ENCODE measurements around the gene COL4A2. TPM values are rescaled to one million over a fixed set of nuclear protein-coding genes. Genes with fewer than 3 reads are reported as not detected.

The COL4A2 gene
- total RNA-seq, 2 experiments from 2014 or later: not detected

DNA sequence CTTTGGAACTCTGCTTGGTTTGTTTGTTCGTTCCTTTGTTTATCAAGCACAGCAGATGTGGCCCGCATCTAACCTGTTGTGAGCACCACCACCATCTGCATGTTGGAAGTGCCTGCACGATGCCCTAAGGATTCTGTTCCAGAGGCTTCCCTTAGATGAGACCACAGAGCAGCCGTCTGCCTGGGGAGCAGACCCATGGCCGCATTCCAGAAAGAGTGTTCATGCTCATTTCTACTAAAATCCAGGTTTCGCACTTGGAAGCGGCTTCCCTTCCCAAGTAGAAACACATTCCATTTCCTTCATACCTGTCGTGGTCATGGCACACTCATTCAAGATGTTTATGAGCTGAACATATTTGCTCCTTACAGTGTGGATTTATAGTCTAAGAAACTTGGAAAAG lies 27.2 kb downstream of the COL4A2 start:
- CTCF ChIA-PET: no interaction called here
- H3K36me3 Mint-ChIP-seq (ENCODE audit: low read depth): no peaks in the 10 kb centered on the region

DNA sequence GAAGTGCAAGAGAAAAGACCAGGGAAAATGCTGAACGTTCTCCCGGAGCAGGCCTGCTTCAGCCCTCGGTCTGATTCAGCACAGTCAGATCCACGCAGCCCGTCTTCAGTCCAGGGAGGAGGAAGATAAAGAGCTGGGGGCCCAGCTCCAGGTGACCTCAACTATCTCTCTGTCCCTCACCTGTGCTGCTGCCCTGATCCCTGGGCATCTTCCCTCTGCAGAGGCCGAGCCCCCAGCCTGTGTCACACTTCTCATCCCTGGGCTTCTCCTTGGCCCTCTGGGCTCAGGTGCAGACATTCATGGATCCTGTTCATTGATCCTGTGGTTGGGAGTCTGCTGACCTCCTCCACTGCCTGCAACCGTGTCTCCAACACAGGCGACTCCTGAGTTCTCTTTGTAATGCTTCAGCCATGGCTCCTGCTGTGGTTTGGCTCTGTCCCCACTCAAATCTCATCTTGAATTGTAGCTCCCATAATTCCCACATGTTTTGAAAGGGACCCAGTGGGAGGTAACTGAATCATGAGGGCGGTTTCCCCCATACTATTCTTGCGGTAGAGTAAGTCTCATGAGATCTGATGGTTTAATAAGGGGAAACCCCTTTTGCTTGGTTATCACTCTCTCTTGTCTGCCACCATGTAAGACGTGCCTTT lies 27.9 kb downstream of the COL4A2 start:
- no peak for ATAC-seq
- no peak overlapping the region for H3K4me3 Mint-ChIP-seq
- ChIA-PET CTCF (no interaction called here), POLR2A (no interaction called here)
- H3K9me3 Mint-ChIP-seq (ENCODE audit: insufficient read depth): no peaks in the 10 kb centered on the region
- DNase-seq: no peak
- H3K36me3 Mint-ChIP-seq (ENCODE audit: low read depth): no peaks in the 10 kb centered on the region
- H3K27me3 Mint-ChIP-seq (ENCODE audit: low read depth): peaks cover 8% of the 10 kb centered on the region
- peaks cover 2% of the 10 kb centered on the region for H3K4me1 Mint-ChIP-seq (ENCODE audit: low read depth)
- no peak overlapping the region for H3K27ac Mint-ChIP-seq

More for the DNA sequence above, 27.2 kb downstream of the COL4A2 start:
- no peaks in the 10 kb centered on the region for H3K4me1 Mint-ChIP-seq (ENCODE audit: low read depth)
- DNase-seq (no peak), ATAC-seq (no peak)
- POLR2A ChIA-PET: interaction anchor here (0.7 kb wide), 1 partner anchor 73 kb away, joined by 3 read pairs; no protein-coding TSS in a partner anchor
- peaks cover 8% of the 10 kb centered on the region for H3K27me3 Mint-ChIP-seq (ENCODE audit: low read depth)
- H3K9me3 Mint-ChIP-seq (ENCODE audit: insufficient read depth): no peaks in the 10 kb centered on the region
- H3K4me3 Mint-ChIP-seq: no peak overlapping the region
- no peak overlapping the region for H3K27ac Mint-ChIP-seq

DNA sequence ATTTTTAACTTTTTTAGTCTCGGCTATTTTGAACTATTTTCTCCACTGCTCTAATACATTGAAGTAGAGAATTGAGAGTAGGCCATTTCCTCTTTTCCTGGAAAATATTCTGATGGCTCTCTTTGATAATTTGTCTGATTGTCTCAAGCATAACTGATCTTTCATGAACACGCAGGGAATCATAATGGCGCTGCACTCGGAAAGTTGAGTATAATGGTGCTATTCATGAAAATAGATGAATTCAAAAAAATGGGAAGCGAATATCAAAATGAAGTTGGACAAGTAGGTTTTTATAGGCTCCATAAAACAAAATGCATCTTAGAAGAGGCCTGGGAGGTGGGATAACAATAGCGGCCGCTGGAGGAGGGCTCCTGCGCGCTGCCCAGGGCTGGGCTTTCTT lies 29.0 kb downstream of the COL4A2 start:
- ChIA-PET CTCF (no interaction called here), POLR2A (no interaction called here)
- no peak for ATAC-seq
- H3K4me1 Mint-ChIP-seq (ENCODE audit: low read depth): peaks cover 13% of the 10 kb centered on the region
- H3K4me3 Mint-ChIP-seq: no peak overlapping the region
- H3K36me3 Mint-ChIP-seq (ENCODE audit: low read depth): no peaks in the 10 kb centered on the region
- H3K27ac Mint-ChIP-seq: no peak overlapping the region
- peaks cover 16% of the 10 kb centered on the region for H3K27me3 Mint-ChIP-seq (ENCODE audit: low read depth)
- H3K9me3 Mint-ChIP-seq (ENCODE audit: insufficient read depth): no peaks in the 10 kb centered on the region
- no peak for DNase-seq

DNA sequence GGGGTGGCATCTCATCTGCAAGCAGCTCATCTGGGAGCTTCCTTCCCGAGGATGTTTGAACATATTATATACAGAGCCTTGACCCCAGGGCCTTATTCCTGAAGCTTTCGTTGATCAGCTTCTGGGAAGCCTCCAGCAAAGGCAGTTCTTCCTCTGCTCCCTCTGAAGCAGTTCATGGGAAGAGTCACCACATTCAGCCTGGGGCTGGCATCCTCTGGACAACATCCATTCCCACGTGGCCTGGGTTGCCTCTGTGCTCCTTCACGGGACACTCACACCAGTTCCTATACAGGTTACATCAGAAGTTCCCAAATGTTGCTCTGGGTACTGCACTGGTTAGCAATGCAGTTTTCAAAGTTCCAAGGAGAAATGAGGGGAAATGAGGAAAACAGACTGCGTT lies 29.6 kb downstream of the COL4A2 start:
- no peak for DNase-seq

DNA sequence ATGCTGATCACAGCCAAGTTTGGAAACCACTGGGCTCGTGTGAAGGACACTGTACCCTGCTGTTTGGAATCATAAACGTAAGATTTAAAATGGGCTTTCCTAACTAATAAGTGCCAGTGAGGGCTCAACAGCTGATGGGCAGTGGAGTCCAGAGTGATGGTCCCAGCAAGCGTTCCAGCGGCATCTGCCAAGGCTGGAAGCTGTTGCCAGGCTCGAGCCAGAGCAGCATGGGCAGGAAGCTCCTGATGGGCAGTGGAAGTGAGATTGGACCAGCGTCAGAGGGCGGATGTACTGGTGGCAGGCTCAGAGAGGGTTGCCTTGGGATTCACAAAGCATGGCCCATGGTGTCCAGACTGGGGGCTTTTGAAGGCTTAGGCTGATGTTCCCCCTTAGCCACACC lies 30.2 kb downstream of the COL4A2 start:
- H3K4me3 Mint-ChIP-seq: no peak overlapping the region
- DNase-seq (no peak), ATAC-seq (no peak)
- peaks cover 25% of the 10 kb centered on the region for H3K27me3 Mint-ChIP-seq (ENCODE audit: low read depth)
- no peaks in the 10 kb centered on the region for H3K9me3 Mint-ChIP-seq (ENCODE audit: insufficient read depth)
- no peak overlapping the region for H3K27ac Mint-ChIP-seq
- H3K4me1 Mint-ChIP-seq (ENCODE audit: low read depth): peaks cover 19% of the 10 kb centered on the region
- CTCF ChIA-PET: no interaction called here
- POLR2A ChIA-PET: no interaction called here
- H3K36me3 Mint-ChIP-seq (ENCODE audit: low read depth): no peaks in the 10 kb centered on the region

More for the DNA sequence above, 29.6 kb downstream of the COL4A2 start:
- Mint-ChIP-seq H3K36me3 (ENCODE audit: low read depth) (no peaks in the 10 kb centered on the region), H3K9me3 (ENCODE audit: insufficient read depth) (no peaks in the 10 kb centered on the region), H3K4me3 (no peak overlapping the region), H3K4me1 (ENCODE audit: low read depth) (peaks cover 19% of the 10 kb centered on the region), H3K27me3 (ENCODE audit: low read depth) (peaks cover 21% of the 10 kb centered on the region), H3K27ac (no peak overlapping the region)
- ChIA-PET POLR2A (no interaction called here), CTCF (no interaction called here)
- no peak for ATAC-seq

DNA sequence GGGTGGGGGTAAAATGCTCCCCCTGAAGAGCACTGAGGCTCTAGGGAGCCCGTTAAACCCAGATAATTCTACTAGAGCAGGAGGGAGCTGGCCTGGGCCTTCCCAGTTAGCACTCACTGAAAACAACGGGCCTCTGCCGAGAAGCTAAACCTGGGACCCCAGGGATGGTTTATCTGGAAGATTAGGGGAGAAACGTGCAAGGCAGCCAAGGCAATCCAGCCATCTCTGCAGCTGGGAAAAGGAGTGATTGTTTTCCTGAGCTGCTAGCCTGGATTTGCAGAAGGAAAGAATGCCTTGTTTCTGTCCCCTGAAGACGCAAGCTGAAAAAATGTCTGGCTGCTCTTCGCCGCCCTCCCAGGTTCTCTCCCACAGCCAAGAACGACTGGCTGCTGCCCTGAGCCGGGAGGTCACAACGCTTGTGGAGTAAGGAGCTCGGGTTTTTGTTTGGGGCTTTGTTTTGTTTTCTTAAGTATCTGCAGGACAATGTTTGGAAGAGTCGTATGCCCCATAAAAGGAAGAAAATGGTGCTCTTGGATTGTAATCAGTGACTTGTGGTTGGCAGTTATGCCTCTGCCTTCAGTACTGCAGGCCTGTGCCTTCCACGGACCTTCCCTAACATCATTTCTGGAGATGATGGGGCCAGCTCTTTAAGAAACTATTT lies 31.5 kb downstream of the COL4A2 start:
- no peaks in the 10 kb centered on the region for H3K36me3 Mint-ChIP-seq (ENCODE audit: low read depth)
- H3K9me3 Mint-ChIP-seq (ENCODE audit: insufficient read depth): no peaks in the 10 kb centered on the region
- no peak for ATAC-seq
- peaks cover 34% of the 10 kb centered on the region for H3K27me3 Mint-ChIP-seq (ENCODE audit: low read depth)
- POLR2A ChIA-PET: no interaction called here
- no peak for DNase-seq
- H3K4me3 Mint-ChIP-seq: no peak overlapping the region
- peaks cover 19% of the 10 kb centered on the region for H3K4me1 Mint-ChIP-seq (ENCODE audit: low read depth)
- CTCF ChIA-PET: no interaction called here
- no peak overlapping the region for H3K27ac Mint-ChIP-seq

DNA sequence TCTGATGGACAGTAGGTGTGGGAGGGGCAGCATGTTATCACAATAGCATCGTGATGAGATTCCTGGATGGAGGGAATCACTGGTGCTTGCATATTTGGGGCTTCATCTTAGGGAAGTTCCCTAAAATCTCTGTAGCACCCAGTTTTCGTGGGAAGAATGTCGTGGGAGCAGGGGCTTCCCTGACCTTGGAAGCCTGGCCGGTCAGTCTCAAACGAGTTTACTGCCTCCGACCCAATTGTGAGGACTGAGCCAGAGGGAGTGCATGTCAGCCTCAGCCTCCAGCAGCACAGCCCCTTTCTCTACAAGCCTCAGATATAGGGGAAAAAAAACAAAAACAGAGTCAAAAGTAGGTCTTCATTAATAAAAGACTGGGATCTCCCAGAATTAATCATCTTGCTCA lies 32.2 kb downstream of the COL4A2 start:
- Mint-ChIP-seq H3K4me1 (ENCODE audit: low read depth) (peaks cover 19% of the 10 kb centered on the region), H3K9me3 (ENCODE audit: insufficient read depth) (no peaks in the 10 kb centered on the region), H3K27ac (no peak overlapping the region), H3K27me3 (ENCODE audit: low read depth) (peaks cover 34% of the 10 kb centered on the region), H3K4me3 (no peak overlapping the region), H3K36me3 (ENCODE audit: low read depth) (no peaks in the 10 kb centered on the region)
- POLR2A ChIA-PET: no interaction called here
- no peak for DNase-seq
- CTCF ChIA-PET: no interaction called here
- no peak for ATAC-seq

DNA sequence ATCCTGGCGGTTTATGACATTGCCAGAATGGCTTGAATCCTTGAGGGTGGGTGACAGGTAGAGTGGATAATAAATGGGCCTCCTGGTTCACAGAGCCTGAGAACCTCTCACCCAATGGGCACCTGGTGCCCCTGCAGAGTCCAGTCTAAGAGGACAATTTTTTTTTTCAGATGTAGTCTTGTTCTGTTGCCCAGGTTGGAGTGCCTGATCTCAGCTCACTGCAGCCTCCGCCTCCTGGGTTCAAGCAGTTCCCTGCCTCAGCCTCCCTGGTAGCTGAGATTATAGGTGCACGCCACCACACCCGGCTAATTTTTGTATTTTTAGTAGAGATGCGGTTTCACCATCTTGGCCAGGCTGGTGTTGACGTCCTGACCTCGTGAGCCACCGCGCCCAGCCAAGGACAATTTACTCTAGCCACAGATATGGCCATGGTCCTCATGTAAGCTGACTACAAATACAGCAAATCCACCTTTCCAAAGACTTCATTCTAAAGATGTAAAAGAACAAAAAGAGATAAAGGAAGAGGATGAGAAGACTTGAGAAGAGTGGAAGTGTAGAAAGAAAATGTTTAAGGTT lies 33.0 kb downstream of the COL4A2 start:
- Mint-ChIP-seq H3K27me3 (ENCODE audit: low read depth) (peaks cover 34% of the 10 kb centered on the region), H3K9me3 (ENCODE audit: insufficient read depth) (no peaks in the 10 kb centered on the region), H3K36me3 (ENCODE audit: low read depth) (no peaks in the 10 kb centered on the region), H3K4me3 (no peak overlapping the region), H3K27ac (no peak overlapping the region), H3K4me1 (ENCODE audit: low read depth) (peaks cover 19% of the 10 kb centered on the region)
- ChIA-PET CTCF (no interaction called here), POLR2A (no interaction called here)
- ATAC-seq: no peak
- no peak for DNase-seq

DNA sequence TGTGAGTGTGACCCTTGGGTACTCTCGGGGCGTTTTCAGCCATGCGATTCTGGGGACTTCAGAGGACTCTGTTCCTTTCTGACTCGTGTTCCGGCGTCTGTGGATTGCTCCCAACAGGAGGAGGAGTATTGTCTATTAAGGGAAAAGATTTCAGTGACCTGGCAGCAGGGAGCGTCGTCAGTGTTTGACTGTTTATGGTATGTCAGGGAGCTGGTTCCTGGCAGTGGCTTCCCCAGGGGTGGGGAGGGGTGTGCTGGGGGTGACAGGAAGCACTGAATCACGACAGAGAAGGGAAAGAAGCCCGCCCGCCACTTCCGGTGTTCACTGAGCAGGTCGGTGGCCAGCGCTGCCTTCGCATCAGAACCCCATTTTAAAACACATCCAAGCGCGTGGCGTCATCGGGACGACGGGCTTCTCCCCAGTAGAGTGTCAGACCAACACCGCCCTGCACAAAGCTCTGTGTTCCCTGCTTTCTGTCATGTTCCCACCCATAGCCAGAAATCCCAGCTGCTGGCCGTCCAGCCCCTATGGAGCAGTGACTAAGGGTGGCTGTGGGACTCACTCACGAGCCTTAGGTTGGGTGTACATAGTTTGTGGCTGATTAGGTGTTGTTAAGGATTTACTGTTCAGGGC lies 33.8 kb downstream of the COL4A2 start:
- H3K36me3 Mint-ChIP-seq (ENCODE audit: low read depth): no peaks in the 10 kb centered on the region
- CTCF ChIA-PET: no interaction called here
- POLR2A ChIA-PET: no interaction called here
- peaks cover 19% of the 10 kb centered on the region for H3K4me1 Mint-ChIP-seq (ENCODE audit: low read depth)
- H3K4me3 Mint-ChIP-seq: no peak overlapping the region
- peak; percentile 62 for DNase-seq
- peak overlapping the region; percentile 19 for H3K27ac Mint-ChIP-seq
- ATAC-seq: peak; percentile 60
- no peaks in the 10 kb centered on the region for H3K9me3 Mint-ChIP-seq (ENCODE audit: insufficient read depth)
- H3K27me3 Mint-ChIP-seq (ENCODE audit: low read depth): peaks cover 34% of the 10 kb centered on the region

DNA sequence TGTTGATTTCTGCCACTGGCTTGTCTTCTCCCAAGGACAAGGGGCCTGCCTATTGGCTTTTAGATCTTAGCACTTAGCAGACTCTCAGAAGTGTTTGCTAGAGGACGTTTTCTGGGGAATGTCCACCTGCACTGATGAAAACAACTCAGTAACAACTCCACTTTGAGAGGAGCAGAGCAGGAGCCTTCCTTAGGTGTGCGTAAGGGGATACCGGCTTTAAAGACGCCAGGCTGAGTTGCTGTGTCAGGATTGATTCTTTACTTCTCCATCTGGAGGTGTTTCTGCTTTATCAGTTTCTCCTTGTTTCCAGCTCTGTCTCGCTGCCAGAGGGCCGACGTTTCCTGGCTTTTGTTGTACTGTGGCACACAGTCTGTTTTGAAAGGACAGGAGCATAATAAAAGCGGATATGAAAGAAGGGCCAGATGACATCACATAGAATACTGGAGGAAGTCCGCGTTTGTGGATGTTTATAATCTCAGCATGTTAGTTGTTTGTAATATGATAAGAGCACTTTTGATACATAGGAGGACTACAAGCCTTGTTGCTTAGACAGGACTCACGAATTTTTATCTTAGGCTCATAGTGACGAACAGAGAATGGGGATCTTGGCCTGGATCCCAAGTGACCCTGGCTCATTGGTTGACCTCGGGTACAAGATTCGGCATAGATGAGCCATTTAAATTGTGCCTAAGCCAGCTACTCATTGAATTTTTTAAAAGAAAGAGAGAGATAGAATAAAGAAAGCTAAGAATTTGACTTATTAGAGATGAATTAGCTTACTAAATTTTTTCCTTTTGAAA lies 34.6 kb downstream of the COL4A2 start:
- H3K27ac Mint-ChIP-seq: no peak overlapping the region
- H3K27me3 Mint-ChIP-seq (ENCODE audit: low read depth): peaks cover 34% of the 10 kb centered on the region
- no peaks in the 10 kb centered on the region for H3K9me3 Mint-ChIP-seq (ENCODE audit: insufficient read depth)
- no peaks in the 10 kb centered on the region for H3K36me3 Mint-ChIP-seq (ENCODE audit: low read depth)
- ChIA-PET POLR2A (no interaction called here), CTCF (no interaction called here)
- ATAC-seq: peak; percentile 33
- no peak for DNase-seq
- peaks cover 19% of the 10 kb centered on the region for H3K4me1 Mint-ChIP-seq (ENCODE audit: low read depth)
- no peak overlapping the region for H3K4me3 Mint-ChIP-seq

DNA sequence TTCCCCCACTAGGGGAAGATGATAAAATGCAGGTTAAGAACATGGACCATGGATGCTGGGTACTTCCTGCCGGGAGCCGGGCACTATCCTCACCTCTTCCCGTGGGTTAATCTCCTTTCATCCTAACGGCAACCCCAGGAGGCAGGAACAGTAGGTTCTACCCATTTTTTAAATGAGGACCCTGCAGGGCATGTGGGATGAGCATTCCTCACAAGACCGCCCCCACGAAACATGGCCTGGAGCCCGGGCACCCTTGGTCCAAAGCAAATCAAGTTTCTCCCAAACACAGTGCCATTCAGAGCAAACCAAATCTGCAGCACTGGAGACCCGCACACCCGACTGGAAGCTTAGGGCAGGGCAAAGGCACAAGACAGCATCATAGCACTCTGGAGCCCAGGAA lies 35.4 kb downstream of the COL4A2 start:
- Mint-ChIP-seq H3K4me1 (ENCODE audit: low read depth) (peaks cover 19% of the 10 kb centered on the region), H3K27me3 (ENCODE audit: low read depth) (peaks cover 34% of the 10 kb centered on the region), H3K27ac (no peak overlapping the region), H3K36me3 (ENCODE audit: low read depth) (no peaks in the 10 kb centered on the region), H3K9me3 (ENCODE audit: insufficient read depth) (no peaks in the 10 kb centered on the region), H3K4me3 (no peak overlapping the region)
- no peak for DNase-seq
- POLR2A ChIA-PET: no interaction called here
- no peak for ATAC-seq
- CTCF ChIA-PET: no interaction called here

All from activated CD8-positive, alpha-beta T cell treated with anti-CD3 and anti-CD28 coated beads, Interleukin-2, amount 10 ng/mL, durations not matched to agents 7 days and 5 days (primary cell).